Measurements from ENCODE around the gene TRPC5OS. TPM values are rescaled to one million over a fixed set of nuclear protein-coding genes. Genes with fewer than 3 reads are reported as not detected.

Gene TRPC5OS
- total RNA-seq, 1 donor from 2014 or later: not detected

DNA sequence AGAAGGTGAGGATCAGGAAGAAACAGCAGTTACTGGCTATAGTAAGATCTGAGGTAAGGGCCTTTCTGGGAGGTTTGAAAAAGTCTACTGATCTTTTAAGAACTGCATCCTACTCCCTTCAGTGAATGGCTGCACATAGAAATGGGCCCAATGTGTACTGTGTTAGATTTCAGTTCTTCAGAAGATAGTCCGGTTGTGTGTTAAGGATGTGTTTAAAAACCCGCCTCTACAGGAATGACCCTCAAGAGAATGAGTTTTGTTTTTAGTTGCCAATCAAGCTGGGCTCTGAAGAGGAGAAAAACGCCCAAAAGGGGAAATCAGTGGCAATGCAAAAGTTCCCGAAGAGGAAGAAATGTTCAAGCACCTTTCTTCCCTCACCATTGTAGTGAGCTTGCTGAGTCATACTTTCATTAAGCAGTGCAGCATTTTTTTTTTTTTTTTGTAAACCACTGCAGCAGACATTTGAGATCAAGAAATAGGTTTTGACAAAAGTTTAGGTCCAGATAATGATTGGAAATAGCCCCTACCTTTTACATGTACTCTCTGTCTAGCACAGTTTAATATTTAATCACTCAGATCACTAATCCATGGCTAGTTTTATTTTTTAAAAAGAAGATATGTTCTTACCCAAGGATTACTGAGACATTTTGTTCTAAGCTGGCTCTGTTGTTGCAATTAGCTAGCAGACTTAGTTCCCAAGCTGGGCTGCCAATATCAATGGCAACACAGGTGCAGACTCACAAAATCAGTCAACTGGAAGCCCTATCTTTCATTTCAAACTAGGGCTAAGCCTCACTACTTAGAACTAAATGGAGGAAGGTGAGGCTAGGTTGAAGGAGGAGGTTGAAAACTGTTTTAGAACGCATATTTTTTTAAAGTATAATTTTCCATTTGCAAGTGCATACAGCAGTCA is 7.0 kb upstream of the TRPC5OS start:
- Mint-ChIP-seq H3K9me3 (no peaks in the 10 kb centered on the region), H3K27me3 (ENCODE audit: insufficient read depth) (no peaks in the 10 kb centered on the region), H3K4me3 (no peak overlapping the region), H3K4me1 (ENCODE audit: low read depth) (peaks cover 6% of the 10 kb centered on the region), H3K27ac (no peak overlapping the region), H3K36me3 (ENCODE audit: low read depth) (no peaks in the 10 kb centered on the region)
- no peak for DNase-seq (ENCODE audit: low spot score)
- intact Hi-C loops (cut with micrococcal nuclease): no loop called here

DNA sequence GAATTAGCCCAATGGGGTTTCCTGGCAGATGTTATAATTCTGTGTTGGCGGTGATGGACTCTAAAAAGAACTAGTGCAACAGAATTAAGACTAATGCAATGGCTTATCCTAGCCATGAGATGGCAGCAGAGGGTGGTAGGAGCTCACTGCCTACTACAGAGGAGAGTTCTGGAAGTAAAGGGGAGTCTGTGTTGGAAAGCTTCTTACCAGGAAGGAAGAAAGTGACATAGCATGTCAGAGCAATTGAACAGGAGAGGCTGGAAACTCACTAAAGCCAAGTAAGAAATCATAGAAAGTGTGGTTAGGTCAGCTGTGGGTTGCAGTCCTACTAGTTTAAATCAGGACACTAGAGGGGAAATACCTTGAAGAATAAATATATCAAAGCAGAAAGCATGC is 6.3 kb upstream of the TRPC5OS start:
- Mint-ChIP-seq H3K27ac (peak overlapping the region; percentile 31), H3K36me3 (ENCODE audit: low read depth) (no peaks in the 10 kb centered on the region), H3K9me3 (no peaks in the 10 kb centered on the region), H3K4me1 (ENCODE audit: low read depth) (peaks cover 6% of the 10 kb centered on the region), H3K27me3 (ENCODE audit: insufficient read depth) (no peaks in the 10 kb centered on the region), H3K4me3 (no peak overlapping the region)
- intact Hi-C loops (cut with micrococcal nuclease): no loop called here
- no peak for DNase-seq (ENCODE audit: low spot score)

DNA sequence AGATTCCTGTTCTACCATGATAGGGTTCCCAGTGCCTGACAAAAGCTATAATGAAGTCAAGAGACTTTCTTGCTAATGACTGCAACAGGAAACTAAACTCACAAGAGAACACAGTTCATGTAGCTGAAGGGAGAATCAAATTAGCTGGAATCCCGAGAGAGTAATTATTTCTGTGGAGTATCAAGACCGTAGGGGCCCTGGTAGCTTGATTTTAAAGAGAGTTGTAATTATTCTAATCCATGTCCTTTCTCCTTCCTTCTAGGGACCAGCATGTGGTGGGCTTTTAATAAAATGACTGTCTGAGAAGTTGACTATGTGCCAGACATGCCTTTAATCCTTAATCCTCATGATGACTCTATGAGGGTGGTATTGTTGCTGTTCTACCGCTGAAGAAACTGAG is 1.7 kb upstream of the TRPC5OS start:
- intact Hi-C loops (cut with micrococcal nuclease): no loop called here
- no peak overlapping the region for H3K4me3 Mint-ChIP-seq
- no peak for DNase-seq (ENCODE audit: low spot score)
- peaks cover 3% of the 10 kb centered on the region for H3K27me3 Mint-ChIP-seq (ENCODE audit: insufficient read depth)
- no peaks in the 10 kb centered on the region for H3K36me3 Mint-ChIP-seq (ENCODE audit: low read depth)
- H3K4me1 Mint-ChIP-seq (ENCODE audit: low read depth): no peaks in the 10 kb centered on the region
- H3K27ac Mint-ChIP-seq: no peak overlapping the region
- H3K9me3 Mint-ChIP-seq: no peaks in the 10 kb centered on the region

DNA sequence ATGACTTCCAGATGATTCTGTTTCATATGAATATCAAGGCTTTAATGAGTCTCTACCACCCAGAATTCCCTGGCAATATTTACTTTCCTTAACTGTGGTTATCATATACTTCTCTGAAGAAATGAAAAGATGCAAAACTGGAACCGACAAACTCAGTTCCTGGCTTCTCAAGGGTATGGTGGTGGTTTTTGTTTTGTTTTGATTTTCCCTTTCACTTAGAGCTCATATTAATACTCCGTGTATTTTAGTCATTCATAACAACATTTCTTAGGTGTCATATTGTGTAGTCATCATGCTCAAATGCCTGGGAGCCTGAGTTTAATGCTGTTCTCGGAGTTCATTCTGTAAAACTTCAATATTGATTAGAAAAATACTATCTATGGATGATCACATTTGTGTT is 665 bp downstream of the TRPC5OS start:
- H3K36me3 Mint-ChIP-seq (ENCODE audit: low read depth): no peaks in the 10 kb centered on the region
- H3K9me3 Mint-ChIP-seq: no peaks in the 10 kb centered on the region
- H3K27ac Mint-ChIP-seq: no peak overlapping the region
- H3K27me3 Mint-ChIP-seq (ENCODE audit: insufficient read depth): peaks cover 3% of the 10 kb centered on the region
- DNase-seq (ENCODE audit: low spot score): no peak
- H3K4me1 Mint-ChIP-seq (ENCODE audit: low read depth): no peaks in the 10 kb centered on the region
- intact Hi-C loops (cut with micrococcal nuclease): no loop called here
- H3K4me3 Mint-ChIP-seq: no peak overlapping the region

DNA sequence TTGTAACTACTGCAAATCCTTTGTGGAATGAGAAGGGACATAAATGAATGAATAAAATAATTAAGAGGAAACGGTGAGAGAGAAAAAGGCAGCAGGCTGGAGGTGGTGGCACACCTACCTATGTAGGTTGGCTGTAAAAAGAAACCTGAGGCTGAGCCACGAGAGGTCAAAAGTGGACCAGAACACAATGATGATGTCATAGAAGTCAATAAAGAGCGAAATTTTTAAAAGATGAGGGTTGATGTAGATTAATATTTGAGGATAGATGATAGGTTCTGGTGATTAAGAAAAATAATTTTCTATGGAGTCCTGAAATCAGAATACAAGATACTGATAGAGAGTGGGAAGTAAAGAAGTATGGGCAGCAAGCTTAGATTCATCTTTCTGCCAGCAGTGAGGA is 1.7 kb downstream of the TRPC5OS start:
- H3K27me3 Mint-ChIP-seq (ENCODE audit: insufficient read depth): peaks cover 3% of the 10 kb centered on the region
- intact Hi-C loops (cut with micrococcal nuclease): no loop called here
- no peak overlapping the region for H3K4me3 Mint-ChIP-seq
- no peak overlapping the region for H3K27ac Mint-ChIP-seq
- no peak for DNase-seq (ENCODE audit: low spot score)
- no peaks in the 10 kb centered on the region for H3K4me1 Mint-ChIP-seq (ENCODE audit: low read depth)
- no peaks in the 10 kb centered on the region for H3K9me3 Mint-ChIP-seq
- no peaks in the 10 kb centered on the region for H3K36me3 Mint-ChIP-seq (ENCODE audit: low read depth)

DNA sequence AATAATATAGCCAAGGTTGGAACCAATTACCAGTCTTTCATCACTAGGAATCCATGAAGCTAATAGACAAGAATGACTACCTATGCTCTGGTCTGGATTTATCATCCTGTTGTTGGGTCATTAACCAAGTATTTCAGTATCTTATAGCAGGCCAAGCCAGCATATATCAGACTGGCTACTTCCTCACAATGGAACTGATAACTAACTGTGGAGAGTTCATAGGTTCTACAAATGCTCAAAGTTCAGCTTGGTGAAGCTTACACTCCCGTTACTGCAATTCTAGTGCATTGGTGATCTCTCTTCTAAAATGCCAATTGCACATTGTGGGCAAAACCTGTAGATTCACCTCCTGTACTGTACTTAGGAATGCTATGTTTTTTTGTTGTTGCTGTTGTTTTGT is 4.8 kb downstream of the TRPC5OS start:
- no peaks in the 10 kb centered on the region for H3K4me1 Mint-ChIP-seq (ENCODE audit: low read depth)
- intact Hi-C loops (cut with micrococcal nuclease): no loop called here
- H3K4me3 Mint-ChIP-seq: no peak overlapping the region
- DNase-seq (ENCODE audit: low spot score): no peak
- no peak overlapping the region for H3K27ac Mint-ChIP-seq
- no peaks in the 10 kb centered on the region for H3K9me3 Mint-ChIP-seq
- H3K27me3 Mint-ChIP-seq (ENCODE audit: insufficient read depth): peaks cover 3% of the 10 kb centered on the region
- H3K36me3 Mint-ChIP-seq (ENCODE audit: low read depth): no peaks in the 10 kb centered on the region

DNA sequence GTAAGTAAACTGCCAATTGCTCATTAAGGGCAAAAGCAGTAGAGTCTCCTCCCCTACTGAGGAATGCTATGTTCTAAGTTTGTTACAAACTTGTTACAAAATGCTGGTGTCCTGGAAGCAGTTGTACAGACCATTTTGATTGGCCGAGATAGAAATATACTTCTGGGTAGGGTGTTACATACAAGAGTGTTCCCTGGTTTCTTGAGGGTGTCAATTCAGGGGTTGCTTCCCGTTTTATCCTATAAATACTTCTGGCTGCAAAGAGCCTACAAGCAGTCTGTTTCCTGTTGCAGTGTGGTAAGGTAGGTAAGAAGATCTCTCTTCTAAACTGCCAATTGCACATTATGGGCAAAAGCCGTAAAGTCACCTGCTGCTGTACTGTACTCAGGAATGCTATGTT is 5.7 kb downstream of the TRPC5OS start:
- intact Hi-C loops (cut with micrococcal nuclease): no loop called here
- H3K9me3 Mint-ChIP-seq: no peaks in the 10 kb centered on the region
- H3K36me3 Mint-ChIP-seq (ENCODE audit: low read depth): no peaks in the 10 kb centered on the region
- no peaks in the 10 kb centered on the region for H3K4me1 Mint-ChIP-seq (ENCODE audit: low read depth)
- no peak for DNase-seq (ENCODE audit: low spot score)
- no peak overlapping the region for H3K4me3 Mint-ChIP-seq
- peaks cover 3% of the 10 kb centered on the region for H3K27me3 Mint-ChIP-seq (ENCODE audit: insufficient read depth)
- H3K27ac Mint-ChIP-seq: no peak overlapping the region

DNA sequence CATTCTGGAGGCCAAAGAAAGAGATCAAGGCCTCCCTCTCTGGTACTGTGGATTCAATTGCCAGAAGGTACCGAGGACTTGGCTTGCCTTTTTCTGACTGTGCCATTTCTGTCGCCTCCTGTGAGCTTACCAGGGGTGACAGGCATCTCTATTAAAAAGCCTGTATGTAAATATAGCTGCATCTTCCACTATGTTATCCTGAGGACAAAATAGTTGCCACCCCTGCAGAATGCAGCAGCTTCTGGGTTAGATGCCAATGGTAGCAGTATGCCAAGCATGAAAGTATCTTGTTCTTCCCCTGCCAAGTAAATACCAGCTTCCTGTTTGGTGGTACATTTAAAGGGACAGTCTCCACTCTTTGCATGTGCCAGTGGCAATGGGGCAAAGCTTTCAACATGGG is 10.7 kb downstream of the TRPC5OS start:
- no peaks in the 10 kb centered on the region for H3K36me3 Mint-ChIP-seq (ENCODE audit: low read depth)
- H3K4me1 Mint-ChIP-seq (ENCODE audit: low read depth): no peaks in the 10 kb centered on the region
- H3K27me3 Mint-ChIP-seq (ENCODE audit: insufficient read depth): no peaks in the 10 kb centered on the region
- DNase-seq (ENCODE audit: low spot score): no peak
- no peak overlapping the region for H3K27ac Mint-ChIP-seq
- H3K9me3 Mint-ChIP-seq: no peaks in the 10 kb centered on the region
- no peak overlapping the region for H3K4me3 Mint-ChIP-seq
- intact Hi-C loops (cut with micrococcal nuclease): no loop called here

DNA sequence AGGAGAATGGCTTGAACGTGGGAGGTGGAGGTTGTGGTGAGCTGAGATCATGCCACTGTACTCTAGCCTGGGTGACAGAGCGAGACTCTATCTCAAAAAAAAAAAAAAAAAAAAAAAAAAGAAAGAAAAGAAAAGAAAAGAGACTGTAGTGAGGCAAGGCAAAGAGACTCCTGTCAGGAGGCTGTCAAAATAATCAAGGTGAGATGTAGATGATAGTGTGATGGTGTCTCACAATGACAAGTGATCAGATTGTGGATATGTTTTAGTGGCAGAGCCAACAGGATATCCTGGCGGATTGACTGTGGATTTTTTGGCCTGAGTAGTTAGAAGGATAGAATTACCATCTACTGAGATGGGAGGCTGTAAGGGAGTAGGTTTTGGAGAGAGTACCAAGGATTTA is 12.6 kb downstream of the TRPC5OS start:
- Mint-ChIP-seq H3K4me1 (ENCODE audit: low read depth) (no peaks in the 10 kb centered on the region), H3K27me3 (ENCODE audit: insufficient read depth) (no peaks in the 10 kb centered on the region), H3K4me3 (no peak overlapping the region), H3K9me3 (no peaks in the 10 kb centered on the region), H3K27ac (no peak overlapping the region), H3K36me3 (ENCODE audit: low read depth) (no peaks in the 10 kb centered on the region)
- no peak for DNase-seq (ENCODE audit: low spot score)
- intact Hi-C loops (cut with micrococcal nuclease): no loop called here

DNA sequence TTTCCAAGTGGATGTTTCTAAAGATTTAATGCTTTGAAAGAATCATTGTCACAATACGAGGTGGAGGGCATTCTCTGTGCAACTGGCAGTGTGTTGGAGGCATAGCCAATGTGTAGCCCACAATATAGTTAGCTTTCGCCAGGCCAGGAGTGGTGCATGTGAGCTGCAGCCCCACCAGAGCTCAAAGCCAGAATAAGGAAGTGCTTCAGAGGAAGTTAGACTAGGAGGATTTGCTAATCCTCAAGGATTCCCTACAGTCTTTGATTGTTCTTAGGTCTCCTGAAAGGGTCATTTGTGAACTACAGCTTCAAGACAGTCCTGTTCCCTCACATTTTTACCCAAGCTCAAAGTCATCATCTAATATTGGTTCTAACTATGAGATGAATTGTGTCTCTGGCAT is 16.4 kb downstream of the TRPC5OS start:
- intact Hi-C loops (cut with micrococcal nuclease): no loop called here
- Mint-ChIP-seq H3K4me3 (no peak overlapping the region), H3K27me3 (ENCODE audit: insufficient read depth) (no peaks in the 10 kb centered on the region), H3K9me3 (no peaks in the 10 kb centered on the region), H3K27ac (no peak overlapping the region), H3K36me3 (ENCODE audit: low read depth) (no peaks in the 10 kb centered on the region), H3K4me1 (ENCODE audit: low read depth) (no peaks in the 10 kb centered on the region)
- no peak for DNase-seq (ENCODE audit: low spot score)

DNA sequence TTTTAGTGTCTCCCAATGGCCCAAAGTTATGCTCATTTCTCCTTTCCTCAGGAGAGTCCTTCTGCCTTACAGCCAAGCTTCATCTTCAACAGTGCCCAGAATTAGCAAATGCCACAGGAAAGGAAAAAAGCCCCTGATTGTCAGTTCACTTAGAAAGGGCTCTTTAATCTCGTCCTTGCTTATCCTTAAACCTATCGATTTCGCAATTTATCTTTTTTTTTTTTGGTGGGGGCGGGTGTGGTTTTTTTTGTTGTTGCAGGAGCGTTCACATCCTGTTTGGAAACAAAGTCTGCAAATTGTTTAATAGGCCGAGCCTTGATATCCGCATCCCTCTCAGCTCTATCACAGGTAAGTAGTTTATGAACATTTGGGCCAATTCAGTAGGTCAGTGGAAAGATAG is 20.2 kb downstream of the TRPC5OS start:
- intact Hi-C loops (cut with micrococcal nuclease): no loop called here
- H3K27ac Mint-ChIP-seq: no peak overlapping the region
- no peaks in the 10 kb centered on the region for H3K4me1 Mint-ChIP-seq (ENCODE audit: low read depth)

DNA sequence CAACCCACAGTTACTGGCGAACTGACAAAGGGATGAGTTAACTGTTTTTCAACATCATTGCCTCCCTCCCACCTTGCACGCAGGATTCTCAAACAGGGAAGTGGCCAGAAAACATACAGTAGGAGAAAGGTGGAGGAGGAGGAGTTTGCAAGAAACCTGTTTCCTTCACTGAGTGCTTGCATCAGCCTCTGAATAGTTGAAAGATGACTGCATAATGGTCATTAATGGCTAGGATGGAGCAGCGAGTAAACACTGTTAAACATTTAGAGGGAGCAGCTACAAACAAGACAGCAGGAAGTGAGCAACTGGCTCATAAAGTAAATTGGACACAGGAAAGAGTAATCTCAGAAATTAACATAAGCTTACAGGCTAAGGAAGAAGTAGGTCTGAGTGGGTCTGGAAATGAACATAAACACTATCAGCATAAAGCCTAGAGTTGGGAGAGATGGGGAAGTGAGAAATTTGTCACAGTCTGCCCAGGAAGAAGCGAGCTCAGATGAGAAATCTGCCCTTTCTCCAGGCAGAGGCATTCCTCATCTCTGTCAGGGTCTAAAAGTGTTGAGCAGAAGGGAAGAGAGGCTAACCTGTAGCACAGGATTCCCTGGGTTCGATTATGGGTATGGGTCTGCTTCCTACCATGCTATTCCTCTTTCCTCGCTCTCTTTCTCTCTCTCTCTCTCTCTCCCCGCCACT is 38.6 kb downstream of the TRPC5OS start:
- no peak overlapping the region for H3K4me3 Mint-ChIP-seq
- H3K36me3 Mint-ChIP-seq (ENCODE audit: low read depth): no peaks in the 10 kb centered on the region
- H3K4me1 Mint-ChIP-seq (ENCODE audit: low read depth): no peaks in the 10 kb centered on the region
- H3K9me3 Mint-ChIP-seq: peaks cover 9% of the 10 kb centered on the region
- no peak overlapping the region for H3K27ac Mint-ChIP-seq
- DNase-seq (ENCODE audit: low spot score): no peak
- no peaks in the 10 kb centered on the region for H3K27me3 Mint-ChIP-seq (ENCODE audit: insufficient read depth)
- intact Hi-C loops (cut with micrococcal nuclease): no loop called here

More for the DNA sequence above, 20.2 kb downstream of the TRPC5OS start:
- Mint-ChIP-seq H3K27me3 (ENCODE audit: insufficient read depth) (peaks cover 3% of the 10 kb centered on the region), H3K36me3 (ENCODE audit: low read depth) (no peaks in the 10 kb centered on the region), H3K4me3 (no peak overlapping the region), H3K9me3 (no peaks in the 10 kb centered on the region)
- no peak for DNase-seq (ENCODE audit: low spot score)

DNA sequence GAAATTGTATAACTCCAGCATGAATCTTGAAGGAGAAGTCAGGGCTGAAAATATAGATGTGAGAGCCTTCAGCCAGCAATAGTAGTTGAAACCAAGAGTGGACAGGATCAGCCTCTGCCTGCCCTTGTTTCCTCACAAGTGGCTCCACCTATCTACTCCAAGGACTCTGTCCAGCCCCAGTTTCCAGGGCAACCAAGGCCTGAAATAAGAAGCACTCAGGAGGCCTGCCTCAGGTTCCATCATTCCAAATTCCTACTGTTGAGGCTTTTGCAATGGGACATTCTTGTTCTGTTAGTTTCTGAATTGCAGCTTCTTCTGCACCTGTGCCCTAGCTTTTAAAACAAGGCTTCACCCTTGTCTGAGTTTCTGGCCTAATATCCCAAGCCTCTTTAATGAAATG is 41.6 kb downstream of the TRPC5OS start:
- Mint-ChIP-seq H3K27me3 (ENCODE audit: insufficient read depth) (no peaks in the 10 kb centered on the region), H3K27ac (no peak overlapping the region), H3K36me3 (ENCODE audit: low read depth) (no peaks in the 10 kb centered on the region), H3K9me3 (peaks cover 9% of the 10 kb centered on the region), H3K4me3 (no peak overlapping the region), H3K4me1 (ENCODE audit: low read depth) (no peaks in the 10 kb centered on the region)
- intact Hi-C loops (cut with micrococcal nuclease): no loop called here
- DNase-seq (ENCODE audit: low spot score): no peak

Measured in activated T-helper 1 cell treated with anti-CD3 and anti-CD28 coated beads, Interleukin-12 subunit alpha, Interleukin-12 subunit beta, Interleukin-2, Interleukin-4 antibody, amounts not matched to agents 30 ng/mL and 10 ng/mL and 1 ng/mL, durations not matched to agents 14 hours and 24 hours and 36 hours (primary cell).